ENCODE measurements around the gene ABLIM2.

The ABLIM2 gene

DNA sequence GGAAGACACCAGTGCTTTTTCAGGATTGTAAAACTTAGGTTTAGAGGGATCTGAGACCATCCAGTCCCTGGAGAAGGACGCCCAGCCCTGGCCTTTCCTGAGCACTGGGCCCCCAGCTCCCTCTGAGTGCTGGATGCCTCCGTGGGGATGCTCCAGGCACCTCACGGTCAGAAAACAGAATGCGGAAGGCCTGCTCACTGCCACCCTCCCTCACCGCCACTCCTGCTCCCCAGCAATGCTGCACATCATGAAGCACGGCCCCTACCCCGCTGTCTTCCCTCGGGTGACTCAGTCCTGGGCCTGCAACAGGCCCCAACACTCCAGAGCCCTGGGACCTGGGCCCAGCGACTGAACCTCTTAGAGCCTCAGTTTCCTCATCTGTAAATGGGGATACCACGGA, 26.2 kb downstream of the ABLIM2 start:
- Histone ChIP-seq H3K4me2 (ENCODE audit: low read depth, low read length) (no peak overlapping the region), H3K9me3 (replicated peaks; ENCODE audit: insufficient read depth, low read length) (no peaks in the 10 kb centered on the region), H3K79me2 (ENCODE audit: low read length) (no peaks in the 10 kb centered on the region), H3K4me3 (ENCODE audit: low read length) (no peak overlapping the region), H3K27ac (ENCODE audit: low read length) (no peak overlapping the region), H2AFZ (ENCODE audit: low read length) (no peak overlapping the region), H3K36me3 (replicated peaks; ENCODE audit: insufficient read depth, low read length) (no peaks in the 10 kb centered on the region), H3K4me1 (ENCODE audit: low read length) (no peaks in the 10 kb centered on the region), H3F3A (ENCODE audit: insufficient read depth, low read length) (no peaks in the 10 kb centered on the region), H3K27me3 (replicated peaks; ENCODE audit: insufficient read depth, low read length) (peaks cover 98% of the 10 kb centered on the region), H4K20me1 (ENCODE audit: insufficient read depth, low read length) (no peaks in the 10 kb centered on the region), H3K9ac (ENCODE audit: low read length) (no peak overlapping the region), H3K9me2 (replicated peaks; ENCODE audit: insufficient read depth, low read length) (no peaks in the 10 kb centered on the region)
- DNase-seq = no peak
- TF ChIP-seq EZH2phosphoT487 (IDR thresholded peaks at IDR 0.05; ENCODE audit: low read length) (no peak), EZH2 (optimal IDR thresholded peaks at IDR 0.05; ENCODE audit: low read depth, low read length) (no peak)
- TF ChIP-seq, protein P1, sequence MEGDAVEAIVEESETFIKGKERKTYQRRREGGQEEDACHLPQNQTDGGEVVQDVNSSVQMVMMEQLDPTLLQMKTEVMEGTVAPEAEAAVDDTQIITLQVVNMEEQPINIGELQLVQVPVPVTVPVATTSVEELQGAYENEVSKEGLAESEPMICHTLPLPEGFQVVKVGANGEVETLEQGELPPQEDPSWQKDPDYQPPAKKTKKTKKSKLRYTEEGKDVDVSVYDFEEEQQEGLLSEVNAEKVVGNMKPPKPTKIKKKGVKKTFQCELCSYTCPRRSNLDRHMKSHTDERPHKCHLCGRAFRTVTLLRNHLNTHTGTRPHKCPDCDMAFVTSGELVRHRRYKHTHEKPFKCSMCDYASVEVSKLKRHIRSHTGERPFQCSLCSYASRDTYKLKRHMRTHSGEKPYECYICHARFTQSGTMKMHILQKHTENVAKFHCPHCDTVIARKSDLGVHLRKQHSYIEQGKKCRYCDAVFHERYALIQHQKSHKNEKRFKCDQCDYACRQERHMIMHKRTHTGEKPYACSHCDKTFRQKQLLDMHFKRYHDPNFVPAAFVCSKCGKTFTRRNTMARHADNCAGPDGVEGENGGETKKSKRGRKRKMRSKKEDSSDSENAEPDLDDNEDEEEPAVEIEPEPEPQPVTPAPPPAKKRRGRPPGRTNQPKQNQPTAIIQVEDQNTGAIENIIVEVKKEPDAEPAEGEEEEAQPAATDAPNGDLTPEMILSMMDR (IDR thresholded peaks at IDR 0.05; ENCODE audit: low read length) = no peak

DNA sequence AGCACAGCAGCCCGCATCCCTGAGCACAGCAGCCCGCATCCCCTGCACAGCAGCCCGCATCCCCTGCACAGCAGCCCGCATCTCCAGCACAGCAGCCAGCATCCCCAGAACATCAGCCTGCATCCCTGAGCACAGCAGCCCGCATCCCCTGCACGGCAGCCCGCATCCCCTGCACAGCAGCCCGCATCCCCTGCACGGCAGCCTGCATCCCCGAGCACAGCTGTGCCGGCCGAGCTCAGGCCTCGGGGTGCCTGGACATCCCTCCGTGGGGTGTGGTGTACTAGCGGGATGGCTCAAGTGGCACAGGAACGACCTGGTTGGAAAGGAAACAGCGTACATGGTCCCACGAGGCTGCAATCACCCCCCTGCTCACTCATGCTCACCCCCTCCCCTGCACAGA, 26.8 kb downstream of the ABLIM2 start:
- no peaks in the 10 kb centered on the region for H3K9me2 ChIP-seq (replicated peaks; ENCODE audit: insufficient read depth, low read length)
- H4K20me1 ChIP-seq (ENCODE audit: insufficient read depth, low read length) = no peaks in the 10 kb centered on the region
- no peaks in the 10 kb centered on the region for H3F3A ChIP-seq (ENCODE audit: insufficient read depth, low read length)
- no peak overlapping the region for H3K9ac ChIP-seq (ENCODE audit: low read length)
- H3K4me2 ChIP-seq (ENCODE audit: low read depth, low read length) = no peak overlapping the region
- no peak overlapping the region for H2AFZ ChIP-seq (ENCODE audit: low read length)
- TF ChIP-seq, protein P1 (IDR thresholded peaks at IDR 0.05; ENCODE audit: low read length) = no peak
- no peak for TF ChIP-seq EZH2 (optimal IDR thresholded peaks at IDR 0.05; ENCODE audit: low read depth, low read length)
- TF ChIP-seq EZH2phosphoT487 (IDR thresholded peaks at IDR 0.05; ENCODE audit: low read length) = no peak
- no peaks in the 10 kb centered on the region for H3K9me3 ChIP-seq (replicated peaks; ENCODE audit: insufficient read depth, low read length)
- DNase-seq = no peak
- H3K36me3 ChIP-seq (replicated peaks; ENCODE audit: insufficient read depth, low read length) = no peaks in the 10 kb centered on the region
- no peak overlapping the region for H3K4me3 ChIP-seq (ENCODE audit: low read length)
- H3K79me2 ChIP-seq (ENCODE audit: low read length) = no peaks in the 10 kb centered on the region
- no peaks in the 10 kb centered on the region for H3K4me1 ChIP-seq (ENCODE audit: low read length)
- H3K27ac ChIP-seq (ENCODE audit: low read length) = no peak overlapping the region
- H3K27me3 ChIP-seq (replicated peaks; ENCODE audit: insufficient read depth, low read length) = peaks cover 98% of the 10 kb centered on the region

DNA sequence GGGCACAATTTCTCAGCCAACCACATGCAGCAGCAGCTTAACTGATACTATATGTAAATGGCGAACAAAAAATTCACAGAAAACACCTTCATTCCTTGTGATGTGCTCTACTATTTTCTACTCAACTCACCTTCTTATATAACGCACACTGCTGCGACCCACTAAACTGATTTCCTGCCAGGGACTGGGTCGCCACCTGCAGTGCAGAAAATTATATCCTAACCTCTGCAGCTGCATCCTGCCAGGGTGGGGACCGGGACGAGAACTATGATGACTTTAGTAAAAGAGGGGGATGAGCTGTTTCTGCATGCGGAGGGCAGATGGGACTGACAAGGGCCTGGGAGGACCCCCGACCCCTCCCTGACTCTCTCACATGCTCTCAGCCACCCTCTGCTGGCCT, 27.4 kb downstream of the ABLIM2 start:
- Histone ChIP-seq H4K20me1 (ENCODE audit: insufficient read depth, low read length) (no peaks in the 10 kb centered on the region), H3K4me3 (ENCODE audit: low read length) (no peak overlapping the region), H3K9ac (ENCODE audit: low read length) (no peak overlapping the region), H3K4me2 (ENCODE audit: low read depth, low read length) (no peak overlapping the region), H3K9me3 (replicated peaks; ENCODE audit: insufficient read depth, low read length) (no peaks in the 10 kb centered on the region), H3K27ac (ENCODE audit: low read length) (no peak overlapping the region), H3K79me2 (ENCODE audit: low read length) (no peaks in the 10 kb centered on the region), H3F3A (ENCODE audit: insufficient read depth, low read length) (no peaks in the 10 kb centered on the region), H3K36me3 (replicated peaks; ENCODE audit: insufficient read depth, low read length) (no peaks in the 10 kb centered on the region), H3K9me2 (replicated peaks; ENCODE audit: insufficient read depth, low read length) (no peaks in the 10 kb centered on the region), H3K27me3 (replicated peaks; ENCODE audit: insufficient read depth, low read length) (peaks cover 98% of the 10 kb centered on the region), H2AFZ (ENCODE audit: low read length) (no peak overlapping the region), H3K4me1 (ENCODE audit: low read length) (no peaks in the 10 kb centered on the region)
- TF ChIP-seq EZH2phosphoT487 (IDR thresholded peaks at IDR 0.05; ENCODE audit: low read length) (no peak), EZH2 (optimal IDR thresholded peaks at IDR 0.05; ENCODE audit: low read depth, low read length) (no peak)
- TF ChIP-seq, protein P1 (IDR thresholded peaks at IDR 0.05; ENCODE audit: low read length) = no peak
- no peak for DNase-seq
